K562 (cell line): Measurements from ENCODE around the gene PPP1R14C. TPM values are rescaled to one million over a fixed set of nuclear protein-coding genes. Genes with fewer than 3 reads are reported as not detected.

Source experiments
- CTCF ChIP-seq, 3 experiments: IDR thresholded peaks in 2 of 3; conservative IDR thresholded peaks in 1 of 3; 2 replicates each; pipeline ENCODE4 v1.5.1; 2011 to 2012; ENCODE audit warnings: low read length in 3 of 3, mild to moderate bottlenecking in 3 of 3, control low read depth in 2 of 3, improper control_type of control experiment in 1 of 3, inconsistent platforms in 1 of 3, low read depth in 1 of 3, mixed read lengths in 1 of 3, moderate library complexity in 1 of 3; ENCODE audit not compliant: insufficient read depth in 2 of 3
- DACH1 ChIP-seq: fragments of 450-650 bp; IDR thresholded peaks from 2 replicates; pipeline ENCODE4 v1.6.1; 2018; ENCODE audit not compliant: partially characterized antibody
- E2F3 ChIP-seq: fragments of 250-450 bp; sonication (Bioruptor Pico); IDR thresholded peaks from 2 replicates; pipeline ENCODE4 v1.4.0; 2020; ENCODE audit warnings: mild to moderate bottlenecking
- GATAD2B ChIP-seq: fragments of 450-650 bp; IDR thresholded peaks from 2 replicates; pipeline ENCODE4 v1.6.1; 2017; ENCODE audit warnings: mild to moderate bottlenecking, borderline replicate concordance
- MLLT1 ChIP-seq, 2 experiments: fragments of 450-650 bp; IDR thresholded peaks; 2 replicates each; pipeline ENCODE4 v1.6.1; 2016
- PYGO2 ChIP-seq: fragments of 450-650 bp; IDR thresholded peaks from 2 replicates; pipeline ENCODE4 v1.6.1; 2016; ENCODE audit warnings: mild to moderate bottlenecking, missing genetic modification characterization, moderate library complexity, missing compliant biosample characterization
- SFPQ ChIP-seq: fragments of 200-400 bp; formaldehyde crosslinking; IDR thresholded peaks from 2 replicates; pipeline ENCODE4 v1.6.1; 2017; ENCODE audit warnings: mild to moderate bottlenecking, low read depth, low read length, moderate library complexity
- SNRNP70 ChIP-seq: fragments of 200-400 bp; formaldehyde crosslinking; optimal IDR thresholded peaks from 2 replicates; pipeline ENCODE3; 2017; ENCODE audit warnings: low read depth, low read length
- TSHZ1 ChIP-seq: fragments of 250-450 bp; sonication (Bioruptor Pico); IDR thresholded peaks from 2 replicates; pipeline ENCODE4 v1.4.0; 2020; ENCODE audit warnings: mild to moderate bottlenecking, moderate library complexity
- ZFPM2 ChIP-seq: fragments of 250-450 bp; sonication (Bioruptor Pico); IDR thresholded peaks from 2 replicates; pipeline ENCODE4 v1.5.1; 2022; ENCODE audit warnings: mild to moderate bottlenecking
- ZNF134 ChIP-seq: fragments of 250-450 bp; sonication (Bioruptor Pico); conservative IDR thresholded peaks from 2 replicates; pipeline ENCODE4 v1.4.0; 2020
- ZNF212 ChIP-seq: fragments of 450-650 bp; formaldehyde crosslinking; IDR thresholded peaks from 2 replicates; pipeline ENCODE4 v1.4.0; 2020; ENCODE audit warnings: mild to moderate bottlenecking
- ZNF609 ChIP-seq: sonication (generic); formaldehyde crosslinking; IDR thresholded peaks from 2 replicates; pipeline ENCODE4 v1.8.1; 2023; ENCODE audit warnings: missing genetic modification reagents, mild to moderate bottlenecking, borderline replicate concordance
- polyA plus RNA-seq, 8 experiments: library from polyadenylated mRNA; depleted of rRNA in 4 of 8; stranded (reverse) in 5 of 8; unstranded in 3 of 8; fragments of >200 nt; fragmentation: Nextera tagmentation in 2 of 8; fragmentation: Illumina TruSeq in 1 of 8; extraction: Ambion mirVana in 2 of 8; extraction: Trizol in 1 of 8; gene quantifications; 2 replicates each; pipeline versions ENCODE4 v1.2.1 to v1.2.3, GENCODE V29; 2011 to 2014; ENCODE audit warnings: inconsistent platforms in 1 of 8, missing spikeins in 1 of 8
- total RNA-seq, 7 experiments: library from RNA; depleted of rRNA in 6 of 7; stranded (reverse); fragments of >200 nt in 6 of 7; fragmentation: Illumina TruSeq in 2 of 7; extraction: Trizol in 2 of 7; gene quantifications; 2 replicates each; pipeline versions ENCODE4 v1.2.1 to v1.2.3, GENCODE V29; 2011 to 2021; ENCODE audit warnings: low replicate concordance in 1 of 7

PPP1R14C gene
- total and polyA plus RNA-seq, 9 of the 15 experiments (the other 6 are each of a cell fraction or from before 2014, with no cell fraction given), result 4.5 to 16.6 (median 11.9) TPM

- TF ChIP-seq TSHZ1 (CRISPR knock-in tag) (no peak), E2F3 (CRISPR knock-in tag) (no peak), ZNF134 (CRISPR knock-in tag) (no peak), CTCF (IDR thresholded peaks at IDR 0.05 in 2 of 3, conservative IDR thresholded peaks at IDR 0.05 in 1 of 3; ENCODE audit: insufficient read depth in 2 of 3, low read depth in 1 of 3, low read length in 3 of 3) (no peak), ZNF609 (CRISPR knock-in tag) (no peak), DACH1 (no peak), ZFPM2 (no peak), GATAD2B (no peak), SNRNP70 (no peak), SFPQ (no peak), PYGO2 (tag) (no peak), MLLT1 (IDR thresholded peaks at IDR 0.05) (no peak), ZNF212 (no peak)
Measured at GRCh38 chr6:150297327-150298029, 154.6 kb downstream of the PPP1R14C start (continued).
